ENCODE data around the gene TBC1D19.

TBC1D19 gene

GRCh38 chr4:26789208-26789607 lies 205.3 kb downstream of the TBC1D19 start:
- no peaks in the 10 kb centered on the region for H3K36me3 ChIP-seq (replicated peaks; ENCODE audit: low read depth, low read length)
- no peaks in the 10 kb centered on the region for H3K27me3 ChIP-seq (ENCODE audit: low read depth, low read length)
- no peaks in the 10 kb centered on the region for H3K9me3 ChIP-seq (ENCODE audit: insufficient read depth, low read length)
- H3K27ac ChIP-seq (ENCODE audit: low read length): no peak overlapping the region
- peaks cover 17% of the 10 kb centered on the region for H3K4me1 ChIP-seq (ENCODE audit: low read length)
- H3K9ac ChIP-seq (ENCODE audit: low read length): no peak overlapping the region
- no peak overlapping the region for H3K4me2 ChIP-seq (ENCODE audit: low read length)
- TF ChIP-seq CTCF (IDR thresholded peaks at IDR 0.05; ENCODE audit: low read depth, low read length): no peak
- no peak for TF ChIP-seq EZH2phosphoT487 (IDR thresholded peaks at IDR 0.05; ENCODE audit: low read depth)
- no peak overlapping the region for H3K4me3 ChIP-seq (ENCODE audit: low read length)
- H2AFZ ChIP-seq (ENCODE audit: low read depth, low read length): no peak overlapping the region
- H4K20me1 ChIP-seq (ENCODE audit: insufficient read depth, low read length): no peaks in the 10 kb centered on the region
- no peaks in the 10 kb centered on the region for H3K79me2 ChIP-seq (ENCODE audit: low read length)

- Histone ChIP-seq H3K27me3 (ENCODE audit: low read depth, low read length) (no peaks in the 10 kb centered on the region), H3K36me3 (replicated peaks; ENCODE audit: low read depth, low read length) (no peaks in the 10 kb centered on the region), H2AFZ (ENCODE audit: low read depth, low read length) (no peak overlapping the region), H3K27ac (ENCODE audit: low read length) (no peak overlapping the region), H3K4me1 (ENCODE audit: low read length) (peaks cover 17% of the 10 kb centered on the region), H4K20me1 (ENCODE audit: insufficient read depth, low read length) (no peaks in the 10 kb centered on the region), H3K79me2 (ENCODE audit: low read length) (no peaks in the 10 kb centered on the region), H3K9ac (ENCODE audit: low read length) (no peak overlapping the region), H3K4me2 (ENCODE audit: low read length) (no peak overlapping the region), H3K9me3 (ENCODE audit: insufficient read depth, low read length) (no peaks in the 10 kb centered on the region), H3K4me3 (ENCODE audit: low read length) (no peak overlapping the region)
- TF ChIP-seq CTCF (IDR thresholded peaks at IDR 0.05; ENCODE audit: low read depth, low read length): no peak
- no peak for TF ChIP-seq EZH2phosphoT487 (IDR thresholded peaks at IDR 0.05; ENCODE audit: low read depth)
These were observed 207.5 kb downstream of the TBC1D19 start for GRCh38 chr4:26791346-26791745.

GRCh38 chr4:26792639-26793038 lies 208.8 kb downstream of the TBC1D19 start:
- H3K27ac ChIP-seq (ENCODE audit: low read length): no peak overlapping the region

GRCh38 chr4:26793735-26794134 lies 209.9 kb downstream of the TBC1D19 start:
- no peaks in the 10 kb centered on the region for H3K9me3 ChIP-seq (ENCODE audit: insufficient read depth, low read length)

More at GRCh38 chr4:26792639-26793038, 208.8 kb downstream of the TBC1D19 start:
- peaks cover 7% of the 10 kb centered on the region for H3K4me1 ChIP-seq (ENCODE audit: low read length)
- no peaks in the 10 kb centered on the region for H3K9me3 ChIP-seq (ENCODE audit: insufficient read depth, low read length)
- H3K4me2 ChIP-seq (ENCODE audit: low read length): no peak overlapping the region
- H3K79me2 ChIP-seq (ENCODE audit: low read length): no peaks in the 10 kb centered on the region
- H3K36me3 ChIP-seq (replicated peaks; ENCODE audit: low read depth, low read length): no peaks in the 10 kb centered on the region
- no peak overlapping the region for H3K9ac ChIP-seq (ENCODE audit: low read length)
- no peaks in the 10 kb centered on the region for H4K20me1 ChIP-seq (ENCODE audit: insufficient read depth, low read length)
- H3K4me3 ChIP-seq (ENCODE audit: low read length): no peak overlapping the region
- H2AFZ ChIP-seq (ENCODE audit: low read depth, low read length): no peak overlapping the region
- H3K27me3 ChIP-seq (ENCODE audit: low read depth, low read length): no peaks in the 10 kb centered on the region
- no peak for TF ChIP-seq CTCF (IDR thresholded peaks at IDR 0.05; ENCODE audit: low read depth, low read length)
- TF ChIP-seq EZH2phosphoT487 (IDR thresholded peaks at IDR 0.05; ENCODE audit: low read depth): no peak

More at GRCh38 chr4:26793735-26794134, 209.9 kb downstream of the TBC1D19 start:
- Histone ChIP-seq H3K27me3 (ENCODE audit: low read depth, low read length) (no peaks in the 10 kb centered on the region), H2AFZ (ENCODE audit: low read depth, low read length) (no peak overlapping the region), H3K4me2 (ENCODE audit: low read length) (no peak overlapping the region), H3K36me3 (replicated peaks; ENCODE audit: low read depth, low read length) (no peaks in the 10 kb centered on the region), H3K4me1 (ENCODE audit: low read length) (no peaks in the 10 kb centered on the region), H3K9ac (ENCODE audit: low read length) (no peak overlapping the region), H4K20me1 (ENCODE audit: insufficient read depth, low read length) (no peaks in the 10 kb centered on the region), H3K4me3 (ENCODE audit: low read length) (no peak overlapping the region), H3K79me2 (ENCODE audit: low read length) (no peaks in the 10 kb centered on the region), H3K27ac (ENCODE audit: low read length) (no peak overlapping the region)
- TF ChIP-seq EZH2phosphoT487 (IDR thresholded peaks at IDR 0.05; ENCODE audit: low read depth): no peak
- no peak for TF ChIP-seq CTCF (IDR thresholded peaks at IDR 0.05; ENCODE audit: low read depth, low read length)

Measured in OCI-LY3 (cell line).